HuH-7 (cell line): ENCODE measurements around the gene PCBP3.
"Not testable (repeated sequence)": the region's sequence is repeated elsewhere in the genome, so short reads cannot be mapped to it uniquely, and the experiment has no call there.

Source experiments
- DNase-seq: peaks from one replicate; pipeline ENCODE4 v3.0.0; 2011; ENCODE audit warnings: low spot score

The PCBP3 gene

DNA sequence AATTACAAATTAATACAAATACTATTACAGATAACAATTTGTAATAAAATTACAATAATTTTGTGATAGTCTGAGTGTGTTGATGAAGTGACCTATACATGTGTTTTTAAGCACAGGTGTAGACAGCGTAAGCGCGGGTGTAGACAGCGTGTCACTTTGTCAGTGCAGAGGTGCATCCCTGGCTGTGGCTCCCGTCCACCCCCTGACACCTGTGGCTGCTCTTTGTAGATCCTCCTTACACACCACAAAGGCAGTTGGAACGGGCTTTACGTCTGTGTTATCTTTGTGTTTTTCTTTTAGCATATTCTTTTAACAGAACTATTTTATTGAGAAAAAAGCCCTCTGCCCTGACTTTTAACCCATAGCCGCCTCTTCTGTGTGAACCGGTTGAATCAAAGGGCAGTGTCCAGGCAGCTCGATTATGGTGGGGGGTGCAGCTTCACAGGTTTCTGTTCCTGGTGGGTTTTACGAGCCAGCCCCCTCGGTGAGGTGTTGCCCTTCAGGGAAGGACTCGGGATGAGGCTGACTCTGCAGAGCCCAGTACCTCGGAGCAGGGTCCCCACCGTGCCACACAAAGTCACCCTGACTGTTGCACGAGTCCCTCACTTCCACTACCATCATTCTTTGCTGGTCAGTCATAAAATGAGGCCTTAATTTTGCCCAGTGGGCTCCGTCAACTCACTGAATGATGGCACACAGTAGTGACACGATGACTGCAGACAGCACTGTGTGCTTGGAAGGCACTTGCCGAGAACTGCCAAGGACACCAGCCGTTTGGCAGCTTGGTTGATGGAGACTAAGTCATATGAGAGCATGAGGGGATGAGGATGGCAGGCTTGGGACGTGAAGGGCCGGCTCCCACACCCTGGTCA is 251.6 kb downstream of the PCBP3 start:
- DNase-seq: no peak

DNA sequence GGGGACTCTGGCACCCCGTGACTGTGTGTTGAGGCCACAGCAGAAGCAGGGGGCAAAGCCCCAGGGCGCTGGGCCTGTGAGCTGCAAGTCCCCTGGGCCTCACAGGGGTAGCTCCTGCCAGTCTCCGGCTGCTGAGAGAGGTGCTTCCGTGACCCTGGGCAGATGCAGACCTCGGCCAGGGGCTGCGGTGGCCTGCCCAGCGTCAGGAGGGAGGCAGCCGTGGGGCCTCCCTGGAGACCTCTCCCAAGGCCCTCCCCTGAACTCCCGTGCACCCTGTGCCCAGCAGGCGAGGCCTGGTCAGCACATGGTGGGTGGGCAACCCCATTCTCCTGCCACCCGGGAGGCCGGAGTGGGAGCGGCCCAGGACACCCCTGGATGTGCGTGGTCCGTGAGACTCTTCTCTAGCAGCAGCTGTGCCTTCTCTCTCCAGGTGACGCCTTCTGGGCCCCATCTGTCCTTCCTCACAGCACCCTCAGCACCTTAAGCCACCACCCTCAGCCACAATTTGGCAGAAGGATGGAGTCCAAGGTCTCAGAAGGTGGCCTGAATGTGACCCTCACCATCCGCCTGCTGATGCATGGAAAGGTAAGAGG is 252.3 kb downstream of the PCBP3 start:
- no peak for DNase-seq

DNA sequence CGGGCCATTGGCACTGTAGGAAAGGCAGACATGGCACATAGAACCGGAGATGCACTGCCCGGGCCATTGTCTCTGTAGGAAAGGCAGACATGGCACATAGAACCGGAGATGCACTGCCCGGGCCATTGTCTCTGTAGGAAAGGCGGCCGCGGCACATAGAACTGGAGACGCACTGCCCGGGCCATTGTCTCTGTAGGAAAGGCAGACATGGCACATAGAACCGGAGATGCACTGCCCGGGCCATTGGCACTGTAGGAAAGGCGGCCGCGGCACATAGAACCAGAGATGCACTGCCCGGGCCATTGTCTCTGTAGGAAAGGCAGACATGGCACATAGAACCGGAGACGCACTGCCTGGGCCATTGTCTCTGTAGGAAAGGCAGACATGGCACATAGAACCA is 252.9 kb downstream of the PCBP3 start:
- not testable (repeated sequence) for DNase-seq

DNA sequence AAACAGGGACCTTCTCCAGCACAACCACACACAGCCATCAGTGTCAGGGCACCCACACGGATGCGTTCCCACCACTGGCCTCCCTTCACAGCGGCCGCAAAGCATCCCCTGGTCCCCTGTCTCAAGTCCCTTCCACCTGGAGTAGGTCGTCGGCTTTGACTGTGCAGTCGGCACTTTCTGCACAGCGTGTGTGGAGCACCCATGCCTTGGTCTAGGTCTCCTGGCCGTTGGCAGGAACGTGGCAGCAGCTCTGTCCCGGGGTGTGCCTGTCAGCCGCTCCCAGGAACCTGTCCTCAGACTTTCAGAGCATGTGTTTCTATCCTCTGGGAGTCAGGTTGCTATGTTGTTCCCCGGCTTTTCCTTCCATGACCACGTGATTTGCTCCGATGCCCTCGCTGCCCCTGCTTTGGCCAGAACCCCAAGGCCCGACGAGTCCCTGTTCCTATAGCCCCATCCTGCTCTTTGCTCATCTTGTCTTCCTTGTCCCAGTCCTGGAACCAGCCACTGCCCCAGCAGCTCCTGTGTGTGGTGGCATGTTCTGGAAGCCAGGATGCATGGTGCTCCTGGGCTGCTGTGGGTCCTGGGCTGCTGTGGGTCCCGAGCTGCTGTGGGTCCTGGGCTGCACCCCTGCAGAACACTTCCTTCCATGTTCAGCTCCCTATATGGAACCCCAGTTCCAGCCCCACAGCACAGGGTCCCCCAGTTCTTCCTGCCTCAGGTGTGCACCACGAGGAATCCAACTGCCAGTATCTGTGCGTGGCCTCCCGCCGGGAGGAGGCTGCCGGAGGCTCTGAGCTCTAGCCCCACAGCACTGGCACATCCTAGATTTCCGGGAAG is 253.9 kb downstream of the PCBP3 start:
- DNase-seq: no peak

DNA sequence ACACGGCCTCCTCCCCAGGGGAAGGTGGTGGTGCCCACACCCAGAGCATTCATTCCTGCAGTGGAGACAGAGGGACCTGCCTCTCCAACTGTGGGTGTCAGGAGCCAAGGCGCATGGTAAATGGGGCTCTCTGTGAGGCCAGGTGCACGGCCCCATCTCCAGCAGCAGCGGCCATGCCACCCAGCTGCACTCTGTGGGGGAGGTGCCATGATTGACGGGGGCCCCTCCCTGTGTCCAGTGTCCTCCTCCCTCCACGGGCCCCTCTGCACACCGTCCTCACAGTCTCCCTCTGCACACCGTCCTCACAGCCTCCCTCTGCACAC is 254.5 kb downstream of the PCBP3 start:
- no peak for DNase-seq

DNA sequence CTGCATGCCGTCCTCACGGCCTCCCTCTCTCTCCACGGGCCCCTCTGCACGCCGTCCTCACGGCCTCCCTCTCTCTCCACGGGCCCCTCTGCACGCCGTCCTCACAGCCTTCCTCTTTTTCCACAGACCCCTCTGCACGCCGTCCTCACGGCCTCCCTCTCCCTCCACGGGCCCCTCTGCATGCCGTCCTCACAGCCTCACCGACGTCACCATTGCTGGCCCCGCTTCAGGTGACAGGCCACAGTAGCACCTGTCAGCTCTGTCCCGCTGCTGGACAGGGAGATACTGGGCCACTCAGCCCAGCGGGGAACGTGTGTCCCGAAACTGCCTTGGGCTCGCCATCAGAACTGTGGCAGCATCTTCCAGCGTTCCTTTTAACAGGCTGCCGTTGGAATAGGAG is 255.3 kb downstream of the PCBP3 start:
- no peak for DNase-seq

DNA sequence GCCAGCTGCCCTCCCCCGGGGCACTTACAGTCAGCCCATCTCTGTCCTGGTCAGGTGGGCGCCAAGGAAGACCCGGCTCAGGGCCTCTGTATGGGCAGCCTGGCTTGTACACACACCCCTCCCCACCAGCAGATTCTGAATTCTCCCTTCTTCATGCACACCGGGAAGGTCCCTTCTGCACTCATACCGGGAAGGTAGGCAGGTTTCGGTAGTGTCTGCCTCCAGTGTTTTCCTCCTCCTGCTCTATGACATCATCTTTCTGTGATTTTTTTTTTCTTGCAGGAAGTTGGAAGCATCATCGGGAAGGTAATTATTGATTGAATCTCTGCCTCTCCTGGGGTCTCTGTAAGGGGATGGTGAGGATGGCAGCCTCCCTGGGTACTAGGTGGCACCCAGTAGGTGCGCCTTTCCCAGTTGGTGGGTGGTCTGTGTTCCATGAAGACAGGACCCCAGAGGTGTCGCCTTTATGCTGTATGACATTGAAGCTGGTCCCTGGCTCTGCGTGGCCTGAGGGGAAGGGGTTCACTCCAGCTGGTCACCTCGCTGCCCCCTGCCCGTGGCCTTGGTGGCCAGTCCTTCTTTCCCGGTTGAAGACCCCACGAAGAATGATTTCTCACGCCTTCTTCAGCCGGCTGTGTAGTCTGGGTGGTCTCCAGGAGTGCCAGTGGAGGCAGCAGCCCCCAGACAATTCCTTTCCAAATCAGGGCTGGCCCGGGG is 255.9 kb downstream of the PCBP3 start:
- DNase-seq: no peak

DNA sequence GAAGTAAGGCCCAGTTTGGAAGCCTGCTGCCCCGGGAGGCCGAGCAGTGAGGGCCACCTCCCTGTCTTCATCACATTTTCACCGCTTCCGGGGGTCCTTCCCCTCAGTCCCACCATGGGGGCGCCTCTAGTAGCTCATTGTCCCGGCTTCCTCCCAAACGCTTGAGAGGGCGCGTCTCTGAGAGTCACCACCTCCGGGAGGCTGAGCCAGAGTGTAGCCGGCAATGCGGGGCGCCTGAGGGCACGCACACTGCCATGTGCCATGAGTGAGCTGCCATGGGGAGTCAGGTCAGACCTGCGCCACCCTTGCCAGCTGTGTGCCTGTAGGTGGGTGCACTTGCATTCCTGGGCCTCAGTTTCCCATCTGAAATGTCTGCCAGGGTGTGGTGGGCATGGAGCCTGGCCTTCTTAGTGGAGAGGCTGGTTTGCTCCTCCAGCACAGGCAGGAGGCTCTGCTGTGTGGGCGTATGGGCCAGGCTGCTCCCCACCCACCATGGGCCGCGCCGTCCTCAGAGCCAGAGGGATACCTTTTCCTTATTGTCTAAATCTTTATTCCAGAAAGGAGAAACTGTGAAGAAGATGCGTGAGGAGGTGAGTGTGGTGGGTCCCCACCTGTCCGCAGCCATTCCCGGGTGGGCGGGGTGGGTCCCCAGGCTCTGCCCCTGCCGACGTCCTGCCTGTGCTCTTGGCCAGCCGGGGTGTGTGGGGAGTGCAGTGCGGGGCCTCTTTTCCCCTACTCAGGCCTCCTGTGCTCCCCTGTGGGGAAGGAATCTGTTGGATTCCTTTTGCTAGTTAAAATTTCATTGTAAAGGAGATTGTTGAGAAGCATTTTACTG is 256.7 kb downstream of the PCBP3 start:
- no peak for DNase-seq

DNA sequence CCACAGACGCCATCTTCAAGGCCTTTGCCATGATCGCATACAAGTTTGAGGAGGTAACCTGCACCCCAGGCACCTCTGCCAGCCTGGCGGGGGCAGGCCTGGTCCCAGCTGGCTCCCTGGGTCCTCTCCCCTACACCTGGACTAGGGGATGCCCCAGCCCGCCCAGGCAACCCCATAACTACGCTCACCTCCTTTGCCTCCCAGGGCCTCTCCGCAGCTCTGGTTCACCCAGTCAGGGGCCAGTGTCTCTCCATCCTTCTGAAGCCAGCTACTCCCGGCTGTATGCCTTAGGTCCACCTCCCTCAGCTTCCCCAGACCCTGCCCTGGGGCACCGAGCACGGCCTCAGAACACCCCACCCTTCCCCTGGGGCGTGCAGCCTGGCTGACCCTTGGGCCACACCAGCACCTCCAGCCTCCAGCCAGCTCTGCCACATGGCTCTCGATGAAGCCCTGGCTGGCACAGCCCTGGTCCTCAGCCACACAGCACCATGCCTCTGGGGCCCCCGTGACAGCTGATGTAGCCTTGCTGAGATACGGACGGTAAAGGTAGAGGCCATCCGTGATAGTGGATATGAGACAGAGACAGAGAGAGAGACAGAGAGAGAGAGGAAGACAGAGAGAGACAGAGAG is 257.7 kb downstream of the PCBP3 start:
- no peak for DNase-seq

DNA sequence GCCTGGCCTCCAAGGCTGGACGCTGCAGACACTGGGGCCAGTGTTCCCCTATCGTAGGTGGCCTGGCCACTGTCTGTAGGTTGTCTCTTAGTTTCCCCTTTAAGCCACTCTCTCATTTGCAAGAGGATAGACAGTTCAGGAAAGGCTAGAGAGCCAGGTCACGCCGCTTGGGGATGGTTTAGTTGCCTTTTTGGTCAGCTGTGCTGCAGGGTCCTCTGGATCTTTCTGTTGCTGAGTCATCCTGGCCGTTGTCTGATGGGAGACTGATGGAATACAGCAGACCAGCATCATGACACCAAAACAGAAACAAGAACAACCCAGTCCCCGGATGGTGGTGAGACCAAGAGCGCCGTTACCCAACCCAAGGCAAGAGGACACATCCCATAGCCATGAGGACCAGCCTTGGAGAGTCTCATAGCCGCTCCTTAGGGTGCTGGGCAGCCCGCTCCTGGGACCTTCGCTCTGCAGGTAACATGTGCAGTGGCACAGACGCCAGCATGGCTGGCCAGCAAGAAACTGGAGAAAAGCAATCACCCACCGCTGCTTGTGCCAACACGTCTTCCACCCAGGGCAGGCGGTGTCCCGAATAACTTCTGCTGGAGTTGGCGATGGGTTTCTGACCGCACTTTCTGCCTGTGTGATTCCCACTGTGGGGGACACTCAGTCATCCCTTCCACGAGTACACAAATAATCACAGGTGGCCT is 258.9 kb downstream of the PCBP3 start:
- DNase-seq: no peak

DNA sequence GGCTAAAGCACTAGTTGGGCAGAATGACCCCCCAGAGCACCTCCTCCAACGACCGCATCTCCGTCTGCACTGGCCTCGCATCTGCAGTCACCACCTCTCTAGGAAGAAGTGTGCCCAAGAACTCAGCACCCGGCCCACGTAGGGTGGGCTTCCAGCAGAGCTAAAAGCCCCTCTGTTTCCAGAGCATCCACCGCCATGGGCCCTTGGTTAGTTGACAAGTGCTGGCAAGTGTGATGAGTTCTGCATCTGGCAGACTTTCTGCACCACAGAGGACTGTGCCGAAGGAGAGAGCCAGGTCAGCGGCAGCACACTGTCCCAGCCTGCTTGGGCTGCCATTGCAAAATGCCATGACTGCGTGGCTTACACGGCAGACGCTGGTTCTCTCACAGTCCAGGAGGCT is 261.7 kb downstream of the PCBP3 start:
- DNase-seq: no peak

DNA sequence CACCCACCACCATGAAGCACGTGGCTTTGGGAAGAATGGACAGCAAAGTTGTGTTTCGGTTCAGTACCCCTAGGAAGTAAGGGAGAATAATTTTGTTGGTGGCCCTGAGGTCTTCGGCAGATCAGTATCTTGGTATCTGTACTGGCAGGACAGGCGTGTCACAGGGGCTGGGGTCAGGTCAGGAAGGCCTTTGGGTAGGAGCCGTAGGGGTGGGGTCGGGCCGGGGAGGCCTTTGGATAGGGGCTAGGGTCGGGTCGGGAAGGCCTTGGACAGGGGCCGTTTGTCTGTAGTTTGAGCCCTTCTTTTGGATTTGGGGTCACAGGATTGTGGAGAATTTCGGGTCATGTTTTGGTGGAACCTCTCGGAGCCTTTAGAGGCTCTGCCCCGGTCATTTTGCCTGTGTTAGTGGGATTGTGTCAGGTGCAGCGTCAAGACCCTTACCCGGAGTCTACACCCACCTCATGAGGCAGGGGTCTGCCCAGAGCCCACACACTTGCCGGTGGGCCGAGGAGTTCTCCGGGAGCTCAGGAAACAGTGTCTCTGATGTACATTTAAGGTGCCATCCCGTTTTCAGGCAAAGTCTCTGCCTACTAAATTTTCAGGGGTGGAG is 262.8 kb downstream of the PCBP3 start:
- DNase-seq: no peak

DNA sequence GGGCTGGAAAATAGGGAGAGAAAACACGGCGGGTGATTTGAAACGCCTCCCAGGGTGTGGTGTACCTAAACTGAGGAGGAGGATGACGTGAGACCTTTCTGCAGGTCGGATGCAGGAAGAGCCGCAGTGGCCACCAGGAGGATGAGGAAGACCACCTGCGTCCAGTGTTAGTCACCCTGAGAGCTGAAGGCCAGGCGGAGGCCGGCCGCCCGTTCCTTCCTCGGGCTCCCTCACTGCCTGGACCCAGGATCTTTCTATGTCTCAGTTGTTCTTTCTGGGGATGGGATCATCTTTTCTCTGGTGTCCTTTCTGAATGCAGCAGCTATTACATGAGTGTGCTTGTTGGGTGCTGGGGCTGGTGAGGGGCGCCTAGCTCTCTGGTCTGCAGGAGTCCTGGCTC is 263.3 kb downstream of the PCBP3 start:
- no peak for DNase-seq

DNA sequence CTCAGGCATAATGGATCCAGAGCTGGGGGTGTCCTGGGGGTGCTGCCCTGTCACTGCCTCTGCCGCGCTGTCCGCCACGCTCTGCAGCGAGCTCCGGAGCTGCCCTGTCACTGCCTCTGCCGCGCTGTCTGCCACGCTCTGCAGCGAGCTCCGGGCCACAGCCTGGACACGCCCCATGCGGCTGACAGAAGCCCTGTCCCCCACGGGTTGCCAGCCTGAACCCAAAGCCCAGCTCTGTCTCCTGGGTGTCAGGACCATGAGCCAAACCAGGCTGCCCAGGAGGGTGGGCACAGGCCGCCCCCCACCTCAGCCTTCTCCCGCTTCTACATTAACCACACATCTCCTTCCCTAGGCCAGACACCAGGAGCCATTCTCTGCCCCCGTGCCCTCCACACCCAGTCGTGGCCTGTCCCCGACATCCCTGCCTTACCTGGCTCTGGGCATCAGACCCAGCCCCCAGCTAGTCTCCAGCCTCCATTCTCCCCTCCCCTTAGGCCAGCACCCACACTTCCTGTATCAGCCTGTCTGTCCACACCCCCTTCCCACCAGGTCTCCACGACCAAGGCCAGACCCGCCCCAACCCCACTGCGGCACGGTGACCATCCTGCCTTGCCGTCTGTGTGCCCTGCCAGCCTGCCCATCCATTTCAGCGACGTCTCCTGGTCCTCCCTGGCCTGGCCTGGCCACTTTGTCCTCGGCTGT is 265.2 kb downstream of the PCBP3 start:
- DNase-seq: no peak

DNA sequence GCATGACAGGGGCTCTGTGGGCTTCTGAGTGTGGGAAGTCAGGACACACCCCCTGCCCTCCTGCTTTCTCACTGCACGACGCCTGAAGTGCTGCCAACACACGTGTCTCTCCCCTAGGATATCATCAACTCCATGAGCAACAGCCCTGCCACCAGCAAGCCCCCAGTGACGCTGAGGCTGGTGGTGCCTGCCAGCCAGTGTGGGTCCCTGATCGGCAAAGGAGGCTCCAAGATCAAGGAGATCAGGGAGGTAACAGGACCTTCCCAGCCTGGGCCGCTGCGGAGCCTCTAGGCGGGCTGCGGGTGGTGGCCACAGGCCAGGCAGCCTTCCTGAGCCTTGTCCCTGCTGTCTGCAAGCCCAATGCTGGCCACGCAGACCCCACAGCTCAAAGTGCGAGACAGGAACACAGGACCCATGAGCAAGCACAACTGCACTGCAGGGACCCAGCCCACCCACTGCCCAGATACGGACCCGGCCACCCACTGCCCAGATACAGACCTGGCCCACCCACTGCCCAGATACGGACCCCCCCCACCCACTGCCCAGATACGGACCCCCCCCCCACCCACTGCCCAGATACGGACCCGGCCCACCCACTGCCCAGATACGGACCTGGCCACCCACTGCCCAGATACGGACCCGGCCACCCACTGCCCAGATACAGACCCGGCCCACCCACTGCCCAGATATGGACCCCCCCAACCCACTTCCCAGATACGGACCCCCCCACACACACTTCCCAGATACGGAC is 265.9 kb downstream of the PCBP3 start:
- DNase-seq: no peak

DNA sequence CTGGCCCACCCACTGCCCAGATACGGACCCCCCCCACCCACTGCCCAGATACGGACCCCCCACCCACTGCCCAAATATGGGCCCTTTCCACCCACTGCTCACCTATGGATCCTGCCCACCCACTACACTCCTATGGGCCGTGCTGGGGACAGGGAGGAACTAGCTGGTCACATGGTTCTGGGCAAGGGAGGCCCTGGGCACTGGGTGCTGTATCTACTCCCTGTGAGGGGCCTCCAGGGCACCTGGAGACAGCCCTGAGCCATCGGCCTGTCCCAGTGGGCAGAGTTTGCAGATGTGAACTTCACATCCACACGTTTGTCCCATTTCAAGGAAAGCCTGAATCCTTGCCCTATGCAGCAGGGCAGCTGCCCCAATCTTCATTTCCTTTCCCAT is 266.6 kb downstream of the PCBP3 start:
- DNase-seq: no peak

DNA sequence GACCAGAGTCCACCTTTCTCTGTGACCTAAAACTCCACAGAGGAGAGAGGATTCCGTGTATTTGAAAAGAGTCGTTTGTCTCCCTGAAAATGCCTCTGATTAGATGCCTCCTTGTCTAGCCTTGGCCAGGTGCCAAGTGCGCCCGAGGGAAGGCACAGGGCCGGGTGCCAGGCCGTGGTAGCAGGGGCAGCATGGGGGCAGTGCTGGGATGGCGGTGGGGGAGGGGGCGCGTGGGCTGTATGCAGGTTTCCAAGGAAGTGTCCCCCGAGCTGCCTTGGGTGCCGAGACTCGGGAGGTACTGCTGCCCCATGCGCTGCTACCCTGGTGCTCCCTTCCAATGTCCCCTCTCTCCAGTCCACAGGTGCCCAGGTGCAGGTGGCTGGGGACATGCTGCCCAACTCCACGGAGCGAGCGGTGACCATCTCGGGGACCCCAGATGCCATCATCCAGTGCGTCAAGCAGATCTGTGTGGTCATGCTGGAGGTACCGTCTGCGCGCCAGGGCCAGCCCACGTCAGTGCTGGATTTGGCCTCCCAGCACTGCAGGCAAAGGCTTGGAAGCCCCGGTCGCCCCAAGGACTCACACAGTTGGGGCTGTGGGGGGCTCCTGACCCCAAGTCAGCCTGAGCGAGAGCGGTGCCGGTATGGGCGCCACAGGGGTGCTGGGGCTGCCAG is 267.2 kb downstream of the PCBP3 start:
- DNase-seq: no peak

DNA sequence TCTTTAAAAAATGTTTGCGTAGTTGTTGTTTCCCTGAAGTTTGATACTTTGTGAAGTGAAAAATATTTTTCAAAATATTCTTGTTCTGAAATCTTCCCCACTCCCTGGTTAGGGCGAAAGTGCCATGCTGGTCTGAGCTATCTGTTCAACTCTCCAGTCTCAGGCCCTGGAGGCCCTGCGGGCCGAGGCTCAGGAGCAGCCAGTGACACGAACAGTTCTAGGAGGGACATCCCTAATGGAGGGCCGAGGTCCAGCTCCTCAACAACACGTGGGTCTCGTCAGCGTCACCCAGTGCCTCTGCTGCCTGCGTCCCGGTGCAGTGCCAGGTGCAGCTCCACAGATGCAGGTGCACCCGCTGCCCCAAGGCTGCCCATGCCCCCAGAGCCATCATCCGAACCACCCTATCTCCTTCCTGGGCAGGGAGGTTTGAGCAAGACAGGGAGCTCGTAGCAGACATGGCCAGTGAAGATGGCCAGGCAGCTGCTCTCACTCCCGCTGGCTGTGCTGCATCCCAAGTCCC is 268.3 kb downstream of the PCBP3 start:
- no peak for DNase-seq
